Measurements from ENCODE around the gene CUL4A.

DNA sequence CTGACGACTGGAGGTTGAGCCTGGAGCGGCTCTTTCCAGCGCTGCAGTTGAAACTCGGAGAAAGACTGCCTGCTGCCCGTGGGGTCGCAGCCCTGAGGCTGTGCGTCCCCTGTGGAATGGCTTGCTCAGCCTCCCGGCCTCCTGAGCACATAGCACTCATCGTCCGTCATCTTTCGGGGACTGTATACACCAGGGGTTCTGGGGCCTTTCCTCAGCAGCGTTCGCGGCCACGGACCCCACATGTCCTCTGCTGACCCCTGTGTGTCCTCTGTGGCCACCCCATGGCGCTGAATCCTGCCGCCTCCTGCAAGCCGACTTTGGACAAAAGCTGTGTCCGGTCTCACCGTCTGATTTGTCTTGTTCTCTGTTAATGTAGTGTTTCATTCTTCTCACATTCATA is 20.4 kb downstream of the CUL4A start:
- TF ChIP-seq, protein P1, sequence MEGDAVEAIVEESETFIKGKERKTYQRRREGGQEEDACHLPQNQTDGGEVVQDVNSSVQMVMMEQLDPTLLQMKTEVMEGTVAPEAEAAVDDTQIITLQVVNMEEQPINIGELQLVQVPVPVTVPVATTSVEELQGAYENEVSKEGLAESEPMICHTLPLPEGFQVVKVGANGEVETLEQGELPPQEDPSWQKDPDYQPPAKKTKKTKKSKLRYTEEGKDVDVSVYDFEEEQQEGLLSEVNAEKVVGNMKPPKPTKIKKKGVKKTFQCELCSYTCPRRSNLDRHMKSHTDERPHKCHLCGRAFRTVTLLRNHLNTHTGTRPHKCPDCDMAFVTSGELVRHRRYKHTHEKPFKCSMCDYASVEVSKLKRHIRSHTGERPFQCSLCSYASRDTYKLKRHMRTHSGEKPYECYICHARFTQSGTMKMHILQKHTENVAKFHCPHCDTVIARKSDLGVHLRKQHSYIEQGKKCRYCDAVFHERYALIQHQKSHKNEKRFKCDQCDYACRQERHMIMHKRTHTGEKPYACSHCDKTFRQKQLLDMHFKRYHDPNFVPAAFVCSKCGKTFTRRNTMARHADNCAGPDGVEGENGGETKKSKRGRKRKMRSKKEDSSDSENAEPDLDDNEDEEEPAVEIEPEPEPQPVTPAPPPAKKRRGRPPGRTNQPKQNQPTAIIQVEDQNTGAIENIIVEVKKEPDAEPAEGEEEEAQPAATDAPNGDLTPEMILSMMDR (conservative IDR thresholded peaks at IDR 0.05), result no peak
- TF ChIP-seq EZH2 (IDR thresholded peaks at IDR 0.05; ENCODE audit: low read depth), result no peak
